HUES48 (cell line): ENCODE data around the gene KCNJ10.
A peak's percentile ranks its signal among the peaks of the same experiment; 100 is the strongest.
"Not testable (repeated sequence)": the region's sequence is repeated elsewhere in the genome, so short reads cannot be mapped to it uniquely, and the experiment has no call there.

Experiments
- H3K27ac ChIP-seq: one replicate; pipeline ENCODE4 v1.7.0; 2013; ENCODE audit warnings: low read depth, low read length, inconsistent platforms
- H3K27me3 ChIP-seq: 2 replicates; pipeline ENCODE4 v1.6.1; 2013; ENCODE audit warnings: mild to moderate bottlenecking, low read length; ENCODE audit not compliant: control insufficient read depth, insufficient read depth
- H3K36me3 ChIP-seq: 2 replicates; pipeline ENCODE4 v1.6.1; 2013; ENCODE audit warnings: low read length; ENCODE audit not compliant: control insufficient read depth, insufficient read depth
- H3K4me1 ChIP-seq: 2 replicates; pipeline ENCODE4 v1.6.1; 2013; ENCODE audit warnings: mild to moderate bottlenecking, low read length; ENCODE audit not compliant: control insufficient read depth, insufficient read depth
- H3K4me3 ChIP-seq: 2 replicates; pipeline ENCODE4 v1.5.1; 2013; ENCODE audit warnings: mild to moderate bottlenecking, low read depth, low read length
- H3K9ac ChIP-seq: 2 replicates; pipeline ENCODE4 v1.6.1; 2013; ENCODE audit warnings: mild to moderate bottlenecking, low read depth, low read length, moderate library complexity
- H3K9me3 ChIP-seq: 2 replicates; pipeline ENCODE4 v1.6.1; 2013; ENCODE audit warnings: low read length; ENCODE audit not compliant: control insufficient read depth, insufficient read depth

Gene KCNJ10

DNA sequence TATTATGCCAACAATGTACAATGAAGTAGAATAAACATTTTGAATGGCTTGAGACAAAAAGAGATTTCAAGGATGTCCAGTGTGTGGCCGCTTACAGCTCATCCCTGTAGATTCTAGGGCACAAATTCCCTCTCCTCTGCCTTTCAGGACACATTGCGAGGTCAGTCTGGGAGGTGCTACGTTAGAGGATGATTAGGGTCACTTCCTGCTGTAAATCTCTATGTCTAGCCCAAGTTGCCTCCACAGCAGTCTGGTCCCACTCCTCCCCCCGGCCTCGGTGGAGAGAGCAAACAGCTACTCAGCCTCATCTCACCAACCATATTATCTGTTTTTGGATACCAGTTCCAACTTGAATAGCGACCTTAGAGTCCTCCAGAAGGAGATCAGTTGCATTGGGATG lies 17.0 kb downstream of the KCNJ10 start:
- no peak overlapping the region for H3K4me3 ChIP-seq
- H3K9me3 ChIP-seq = no peaks in the 10 kb centered on the region
- no peak overlapping the region for H3K9ac ChIP-seq
- H3K4me1 ChIP-seq = peaks cover 14% of the 10 kb centered on the region
- H3K36me3 ChIP-seq = no peaks in the 10 kb centered on the region
- peaks cover 7% of the 10 kb centered on the region; the same call in 1 of the 2 replicates for H3K27me3 ChIP-seq
- H3K27ac ChIP-seq = no peak overlapping the region

GRCh38 chr1:160050619-160051018 lies 19.3 kb downstream of the KCNJ10 start:
- H3K4me3 ChIP-seq = no peak overlapping the region
- no peak overlapping the region for H3K9ac ChIP-seq
- H3K9me3 ChIP-seq = no peaks in the 10 kb centered on the region
- no peak overlapping the region for H3K27ac ChIP-seq
- peaks cover 7% of the 10 kb centered on the region; the same call in 1 of the 2 replicates for H3K27me3 ChIP-seq
- no peaks in the 10 kb centered on the region for H3K36me3 ChIP-seq
- peaks cover 32% of the 10 kb centered on the region for H3K4me1 ChIP-seq

- H3K27me3 ChIP-seq, H3K9me3 ChIP-seq, H3K27ac ChIP-seq, H3K4me3 ChIP-seq, H3K36me3 ChIP-seq, H3K9ac ChIP-seq: not testable (repeated sequence)
- peaks cover 32% of the 10 kb centered on the region for H3K4me1 ChIP-seq
Measured at GRCh38 chr1:160050182-160050581, 19.8 kb downstream of the KCNJ10 start.

- H3K9ac ChIP-seq = no peak overlapping the region
- peaks cover 7% of the 10 kb centered on the region; the same call in 1 of the 2 replicates for H3K27me3 ChIP-seq
- no peaks in the 10 kb centered on the region for H3K9me3 ChIP-seq
- peaks cover 32% of the 10 kb centered on the region for H3K4me1 ChIP-seq
- no peak overlapping the region for H3K4me3 ChIP-seq
- H3K36me3 ChIP-seq = no peaks in the 10 kb centered on the region
- no peak overlapping the region for H3K27ac ChIP-seq
Measured at GRCh38 chr1:160049101-160049500, 20.9 kb downstream of the KCNJ10 start.

GRCh38 chr1:160048335-160048734 lies 21.6 kb downstream of the KCNJ10 start:
- Histone ChIP-seq H3K4me1 (peaks cover 32% of the 10 kb centered on the region), H3K27me3 (peaks cover 7% of the 10 kb centered on the region; the same call in 1 of the 2 replicates), H3K27ac (peak overlapping the region; percentile 41), H3K9ac (no peak overlapping the region), H3K4me3 (0 out of 2 replicates have a peak overlapping the region, but pooled peaks have one; percentile 16), H3K9me3 (no peaks in the 10 kb centered on the region), H3K36me3 (no peaks in the 10 kb centered on the region)

DNA sequence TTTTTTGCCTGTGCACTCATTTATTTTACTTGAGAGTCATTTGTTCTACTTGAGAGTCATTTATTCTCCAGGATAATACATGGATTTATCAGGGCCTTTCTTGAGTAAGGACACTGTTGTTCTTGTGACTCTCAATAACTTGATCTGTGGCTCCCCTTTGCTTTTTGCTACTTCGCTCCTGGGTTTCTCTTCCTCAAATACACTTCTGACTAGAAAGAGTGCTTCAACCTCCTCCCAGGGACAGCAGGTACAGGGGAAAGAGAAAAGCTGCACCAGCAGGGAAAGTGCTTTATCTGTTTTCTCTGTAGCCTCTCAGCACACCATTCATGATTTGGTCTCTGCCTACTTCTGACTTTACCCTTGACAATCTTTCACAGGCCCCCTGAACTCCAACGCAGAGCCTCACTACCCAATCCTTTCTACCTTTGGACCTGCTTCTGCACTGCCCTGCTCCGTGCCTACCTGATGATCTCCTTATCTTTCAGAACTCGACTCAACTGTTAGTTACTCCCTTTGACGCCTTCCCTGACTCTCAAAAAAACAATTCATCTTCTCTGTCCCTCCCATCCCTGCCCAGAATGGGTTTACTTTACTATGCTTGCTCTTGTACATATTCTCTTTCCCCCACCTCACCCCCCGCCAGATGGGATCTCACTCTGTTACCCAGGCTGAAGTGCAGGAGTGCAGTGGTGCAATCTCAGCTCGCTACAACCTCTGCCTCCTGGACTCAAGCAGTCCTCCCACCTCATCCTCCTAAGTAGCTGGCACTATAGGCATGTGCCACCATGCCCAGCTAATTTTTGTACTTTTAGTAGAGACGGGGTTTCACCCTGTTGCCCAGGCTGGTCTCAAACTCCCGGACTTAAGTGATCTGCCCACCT lies 22.6 kb downstream of the KCNJ10 start:
- Histone ChIP-seq H3K27me3 (peaks cover 7% of the 10 kb centered on the region; the same call in 1 of the 2 replicates), H3K9me3 (no peaks in the 10 kb centered on the region), H3K4me1 (peaks cover 32% of the 10 kb centered on the region), H3K4me3 (no peak overlapping the region), H3K9ac (no peak overlapping the region), H3K36me3 (no peaks in the 10 kb centered on the region), H3K27ac (no peak overlapping the region)

GRCh38 chr1:160046494-160047110 lies 23.4 kb downstream of the KCNJ10 start:
- H3K27ac ChIP-seq = no peak overlapping the region
- H3K4me1 ChIP-seq = peaks cover 32% of the 10 kb centered on the region
- H3K27me3 ChIP-seq = peaks cover 2% of the 10 kb centered on the region; the same call in 1 of the 2 replicates
- H3K36me3 ChIP-seq = no peaks in the 10 kb centered on the region
- no peaks in the 10 kb centered on the region for H3K9me3 ChIP-seq
- H3K4me3 ChIP-seq = no peak overlapping the region
- H3K9ac ChIP-seq = no peak overlapping the region

DNA sequence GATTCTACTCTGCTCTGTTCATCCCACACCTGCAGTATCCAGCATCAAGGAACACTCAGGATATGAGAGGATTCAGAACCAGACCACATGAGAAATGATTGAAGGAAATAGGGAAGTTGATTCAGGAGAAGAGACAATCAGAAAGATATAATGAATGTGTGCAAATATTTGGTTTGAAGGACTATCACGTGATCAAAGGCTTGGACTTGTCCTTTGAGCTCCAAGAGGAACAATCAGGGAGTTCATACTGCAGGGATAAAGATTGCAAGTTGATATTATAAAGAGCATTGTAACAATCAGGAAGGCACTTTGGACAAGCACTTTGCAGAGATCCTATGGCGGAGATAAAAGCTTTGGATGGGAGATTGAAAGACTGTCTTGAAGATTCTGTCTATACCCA lies 24.3 kb downstream of the KCNJ10 start:
- Histone ChIP-seq H3K27me3 (no peaks in the 10 kb centered on the region; the same call in 1 of the 2 replicates), H3K9ac (no peak overlapping the region), H3K4me1 (peaks cover 32% of the 10 kb centered on the region)

GRCh38 chr1:160043543-160043942 lies 26.4 kb downstream of the KCNJ10 start:
- peaks cover 24% of the 10 kb centered on the region for H3K4me1 ChIP-seq
- no peak overlapping the region for H3K9ac ChIP-seq

More for the DNA sequence above, 24.3 kb downstream of the KCNJ10 start:
- Histone ChIP-seq H3K4me3 (no peak overlapping the region), H3K9me3 (no peaks in the 10 kb centered on the region), H3K27ac (no peak overlapping the region), H3K36me3 (no peaks in the 10 kb centered on the region)

DNA sequence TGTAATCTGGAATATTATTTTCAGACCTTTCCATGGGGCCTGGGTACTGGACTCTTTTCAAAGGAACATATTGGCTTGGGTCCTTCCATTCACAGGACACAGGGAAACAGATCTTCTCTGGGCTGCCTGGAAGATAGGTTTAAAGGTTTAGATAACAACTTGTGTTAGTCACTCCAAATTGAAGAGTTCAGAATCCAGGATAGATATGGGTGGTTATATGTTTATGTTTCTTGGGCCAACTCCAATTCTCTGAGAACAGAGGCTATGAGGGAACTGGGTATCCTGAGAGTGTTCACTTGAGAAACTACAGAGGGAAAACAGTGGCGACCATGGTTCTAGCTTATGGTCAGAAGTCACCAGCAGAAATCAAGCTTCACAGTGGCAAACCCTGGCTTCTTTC lies 29.5 kb downstream of the KCNJ10 start:
- no peak overlapping the region for H3K9ac ChIP-seq
- no peaks in the 10 kb centered on the region for H3K27me3 ChIP-seq
- H3K36me3 ChIP-seq = no peaks in the 10 kb centered on the region
- no peaks in the 10 kb centered on the region for H3K9me3 ChIP-seq
- no peak overlapping the region for H3K4me3 ChIP-seq
- no peak overlapping the region for H3K27ac ChIP-seq
- no peaks in the 10 kb centered on the region for H3K4me1 ChIP-seq

More at GRCh38 chr1:160043543-160043942, 26.4 kb downstream of the KCNJ10 start:
- H3K4me3 ChIP-seq = no peak overlapping the region
- no peak overlapping the region for H3K27ac ChIP-seq
- H3K27me3 ChIP-seq = no peaks in the 10 kb centered on the region; the same call in 1 of the 2 replicates
- H3K9me3 ChIP-seq = no peaks in the 10 kb centered on the region
- no peaks in the 10 kb centered on the region for H3K36me3 ChIP-seq
